K562 (cell line): Measurements from ENCODE around the gene MBOAT7. TPM values are rescaled to one million over a fixed set of nuclear protein-coding genes. Genes with fewer than 3 reads are reported as not detected.

ENCODE experiments used
- ATF7 ChIP-seq: fragments of 450-650 bp; IDR thresholded peaks from 2 replicates; pipeline ENCODE4 v1.7.1; 2014; ENCODE audit warnings: mild to moderate bottlenecking, moderate library complexity
- CBX2 ChIP-seq: fragments of 200-600 bp; sonication (generic); IDR thresholded peaks from one replicate; pipeline ENCODE4 v1.6.1; 2012; ENCODE audit warnings: mild to moderate bottlenecking, low read length, inconsistent platforms; ENCODE audit not compliant: insufficient read depth, poor library complexity, severe bottlenecking
- EZH2 ChIP-seq: IDR thresholded peaks from 2 replicates; pipeline ENCODE4 v1.6.1; 2012; ENCODE audit warnings: low read depth, mild to moderate bottlenecking, inconsistent platforms, low read length, borderline replicate concordance
- HLTF ChIP-seq: fragments of 450-650 bp; IDR thresholded peaks from 2 replicates; pipeline ENCODE4 v1.6.1; 2016
- LEF1 ChIP-seq: fragments of 450-650 bp; IDR thresholded peaks from 2 replicates; pipeline ENCODE4 v1.6.1; 2016; ENCODE audit warnings: mild to moderate bottlenecking
- MBD1 ChIP-seq: fragments of 250-450 bp; sonication (Bioruptor Pico); IDR thresholded peaks from 2 replicates; pipeline ENCODE4 v1.8.0; 2022; ENCODE audit warnings: inconsistent platforms
- PKNOX1 ChIP-seq: fragments of 450-650 bp; IDR thresholded peaks from 2 replicates; pipeline ENCODE4 v1.6.1; 2016
- RAD51 ChIP-seq: fragments of 450-650 bp; IDR thresholded peaks from 2 replicates; pipeline ENCODE4 v1.7.1; 2016; ENCODE audit warnings: low read depth, mild to moderate bottlenecking, borderline replicate concordance
- RBFOX2 ChIP-seq: fragments of 200-400 bp; formaldehyde crosslinking; IDR thresholded peaks from 2 replicates; pipeline ENCODE4 v1.6.1; 2017; ENCODE audit warnings: low read depth, mild to moderate bottlenecking, low read length, moderate library complexity
- RUNX1 ChIP-seq: sonication (generic); IDR thresholded peaks from 2 replicates; pipeline ENCODE4 v1.6.1; 2016; ENCODE audit warnings: antibody characterized with exemption, low read depth
- SUPT5H ChIP-seq: fragments of 450-650 bp; IDR thresholded peaks from 2 replicates; pipeline ENCODE4 v1.6.1; 2016
- ZNF143 ChIP-seq: sonication (generic); formaldehyde crosslinking; IDR thresholded peaks from 2 replicates; pipeline ENCODE4 v1.9.0; 2022; ENCODE audit warnings: mild to moderate bottlenecking, missing genetic modification reagents
- ZNF175 ChIP-seq: fragments of 200-800 bp; sonication (Bioruptor generic); IDR thresholded peaks from 2 replicates; pipeline ENCODE4 v1.6.1; 2016; ENCODE audit warnings: low read depth, mild to moderate bottlenecking, missing genetic modification characterization, missing compliant biosample characterization
- ZNF316 ChIP-seq: fragments of 450-650 bp; IDR thresholded peaks from 2 replicates; pipeline ENCODE4 v1.6.1; 2016
- ZNF586 ChIP-seq: fragments of 450-650 bp; formaldehyde crosslinking; conservative IDR thresholded peaks from 2 replicates; pipeline ENCODE4 v1.4.0; 2020; ENCODE audit warnings: mild to moderate bottlenecking, moderate library complexity
- polyA plus RNA-seq, 8 experiments: library from polyadenylated mRNA; depleted of rRNA in 4 of 8; stranded (reverse) in 5 of 8; unstranded in 3 of 8; fragments of >200 nt; fragmentation: Nextera tagmentation in 2 of 8; fragmentation: Illumina TruSeq in 1 of 8; extraction: Ambion mirVana in 2 of 8; extraction: Trizol in 1 of 8; gene quantifications; 2 replicates each; pipeline versions ENCODE4 v1.2.1 to v1.2.3, GENCODE V29; 2011 to 2014; ENCODE audit warnings: inconsistent platforms in 1 of 8, missing spikeins in 1 of 8
- total RNA-seq, 7 experiments: library from RNA; depleted of rRNA in 6 of 7; stranded (reverse); fragments of >200 nt in 6 of 7; fragmentation: Illumina TruSeq in 2 of 7; extraction: Trizol in 2 of 7; gene quantifications; 2 replicates each; pipeline versions ENCODE4 v1.2.1 to v1.2.3, GENCODE V29; 2011 to 2021; ENCODE audit warnings: low replicate concordance in 1 of 7

MBOAT7 gene
- total and polyA plus RNA-seq, 9 of the 15 experiments (the other 6 are each of a cell fraction or from before 2014, with no cell fraction given) = 1.4 to 153 (median 56.1) TPM

- no peak for TF ChIP-seq MBD1 (CRISPR knock-in tag)
- no peak for TF ChIP-seq LEF1
- peak; percentile 55; the same call in 1 of the 2 replicates for TF ChIP-seq RBFOX2
- TF ChIP-seq ZNF586 = no peak
- no peak for TF ChIP-seq HLTF
- TF ChIP-seq RUNX1 = no peak
- TF ChIP-seq ZNF143 = peak; percentile 95
- no peak for TF ChIP-seq ZNF175
- TF ChIP-seq SUPT5H = peak; percentile 32; the same call in 1 of the 2 replicates
- TF ChIP-seq ATF7 = no peak
- no peak for TF ChIP-seq PKNOX1
- TF ChIP-seq CBX2 = no peak
- no peak for TF ChIP-seq EZH2
- no peak for TF ChIP-seq RAD51
- TF ChIP-seq ZNF316 = no peak
Measured at GRCh38 chr19:54178581-54179261, 10.7 kb downstream of the MBOAT7 start (continued).
